ENCODE data around the gene C21orf91. TPM values are rescaled to one million over a fixed set of nuclear protein-coding genes. Genes with fewer than 3 reads are reported as not detected.

Gene C21orf91
- total and polyA plus RNA-seq, 3 experiments from 2014 or later = 39.6 to 54.1 (median 42.8) TPM

DNA sequence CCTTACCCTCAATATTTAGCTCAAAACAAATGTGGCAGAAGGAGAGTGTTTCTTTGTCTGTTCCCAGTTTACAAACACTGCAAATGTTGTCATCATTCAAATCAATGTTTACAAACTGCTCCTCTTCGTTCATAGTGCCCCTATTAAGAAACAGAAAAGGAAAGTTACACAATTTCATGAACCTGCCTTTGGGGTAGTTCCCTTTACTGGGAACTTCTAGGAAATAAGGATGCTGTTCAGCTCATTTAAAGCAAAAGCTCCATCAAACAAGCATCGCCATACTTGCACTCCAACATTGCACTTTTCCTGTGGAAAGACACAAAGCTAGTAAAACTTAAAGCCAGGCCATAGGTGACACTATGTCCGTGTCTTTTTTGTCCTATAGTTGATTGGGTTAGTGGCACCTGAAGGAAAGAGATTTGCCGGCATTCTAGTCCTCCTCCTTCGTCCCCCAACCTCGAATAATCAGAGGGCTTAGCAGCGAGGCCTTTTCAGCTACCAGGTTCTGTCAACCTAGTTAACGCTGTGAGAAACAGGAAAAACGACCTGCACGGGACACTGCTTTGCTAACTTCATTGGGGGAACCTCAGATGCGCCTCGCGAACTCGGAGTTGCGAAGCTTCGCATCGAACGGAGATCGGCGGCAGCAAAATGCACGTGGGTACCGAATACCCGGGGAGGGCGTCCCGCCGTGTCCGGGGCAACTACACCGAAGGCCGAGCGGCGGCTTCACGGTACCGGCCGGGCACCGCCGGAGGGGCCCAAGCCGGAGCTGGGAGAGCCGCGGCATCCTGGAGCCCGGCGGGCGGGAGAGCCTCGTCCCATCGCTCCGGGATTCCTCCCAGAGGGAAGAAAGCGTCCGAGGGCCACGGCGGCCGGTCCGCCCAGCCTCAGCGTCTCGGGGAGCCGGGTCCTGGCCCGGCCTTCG lies 706 bp downstream of the C21orf91 start:
- H3K4me1 ChIP-seq (ENCODE audit: insufficient read depth, low read length) = peaks cover 53% of the 10 kb centered on the region
- H3K4me1 Mint-ChIP-seq = peaks cover 52 to 70% (median 65%) of the 10 kb centered on the region in 3 donors

DNA sequence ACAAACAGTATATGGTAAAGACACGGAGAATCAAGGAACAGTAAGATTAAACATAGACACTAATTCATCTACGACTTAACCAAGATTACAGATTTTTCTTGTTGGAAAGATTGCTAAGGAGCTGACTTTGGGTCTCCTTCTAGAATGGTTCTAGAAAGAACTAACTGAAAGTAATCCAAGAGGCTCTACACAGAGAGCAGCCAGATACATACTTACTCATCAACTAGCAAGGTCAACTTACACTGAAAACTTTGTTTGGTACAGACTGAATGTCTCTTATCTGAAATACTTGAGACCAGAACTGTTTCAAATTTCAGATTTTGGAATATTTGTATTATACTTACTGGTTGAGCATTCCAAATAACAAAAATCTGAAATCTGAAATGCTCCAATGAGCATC lies 5.8 kb downstream of the C21orf91 start:
- DNase-seq = no peak
- Histone ChIP-seq H3K4me1 (ENCODE audit: insufficient read depth, low read length) (peaks cover 45% of the 10 kb centered on the region), H3K27me3 (ENCODE audit: insufficient read depth, low read length, poor library complexity, severe bottlenecking) (no peaks in the 10 kb centered on the region), H3K9me3 (ENCODE audit: low read length) (peaks cover 6% of the 10 kb centered on the region), H3K4me3 (ENCODE audit: low read length) (no peak overlapping the region), H3K27ac (ENCODE audit: low read depth, low read length) (no peak overlapping the region), H3K36me3 (ENCODE audit: insufficient read depth, low read length) (peaks cover 23% of the 10 kb centered on the region)
- H3K4me3 Mint-ChIP-seq = peak overlapping the region; percentile 2 to 73 (median 55)
- peak overlapping the region in 7 of 8 donors; percentile 70 to 89 (median 84) for H3K27ac Mint-ChIP-seq
- ChIA-PET POLR2A (interaction anchor here (0.7 to 0.9 kb wide), 2 partner anchors 18 to 203 kb away, joined by 3 read pairs; no protein-coding TSS in a partner anchor), CTCF (interaction anchor here (1.1 to 1.5 kb wide), 5 partner anchors 13 to 201 kb away, joined by 3 to 5 read pairs (median 4); no protein-coding TSS in a partner anchor)
- no peaks in the 10 kb centered on the region for H3K27me3 Mint-ChIP-seq
- peaks cover 30 to 84% (median 35%) of the 10 kb centered on the region in 3 donors for H3K36me3 Mint-ChIP-seq
- peaks cover 73 to 88% (median 85%) of the 10 kb centered on the region in 3 donors for H3K4me1 Mint-ChIP-seq
- peaks cover 6 to 15% (median 9%) of the 10 kb centered on the region in 5 donors for H3K9me3 Mint-ChIP-seq

More for the DNA sequence above, 706 bp downstream of the C21orf91 start:
- no peaks in the 10 kb centered on the region for H3K36me3 ChIP-seq (ENCODE audit: insufficient read depth, low read length)
- H3K36me3 Mint-ChIP-seq = peaks cover 3 to 47% (median 5%) of the 10 kb centered on the region in 3 donors
- peak overlapping the region; percentile 70 for H3K4me3 ChIP-seq (ENCODE audit: low read length)
- H3K27ac ChIP-seq (ENCODE audit: low read depth, low read length) = peak overlapping the region; percentile 88
- H3K9me3 Mint-ChIP-seq = no peaks in the 10 kb centered on the region
- ChIA-PET POLR2A (interaction anchor here (0.7 to 4.6 kb wide), 10 partner anchors 12 to 207 kb away, joined by 3 to 53 read pairs (median 8); no protein-coding TSS in a partner anchor), CTCF (interaction anchor here (0.8 to 2.3 kb wide), 14 partner anchors 8 to 139 kb away, joined by 3 to 13 read pairs (median 4); no protein-coding TSS in a partner anchor)
- H3K4me3 Mint-ChIP-seq = peak overlapping the region; percentile 82 to 99 (median 98)
- no peaks in the 10 kb centered on the region for H3K9me3 ChIP-seq (ENCODE audit: low read length)
- H3K27ac Mint-ChIP-seq = peak overlapping the region; percentile 93 to 99 (median 96)
- no peaks in the 10 kb centered on the region for H3K27me3 ChIP-seq (ENCODE audit: insufficient read depth, low read length, poor library complexity, severe bottlenecking)
- H3K27me3 Mint-ChIP-seq = no peaks in the 10 kb centered on the region
- peak; percentile 21 to 72 (median 44) for DNase-seq

DNA sequence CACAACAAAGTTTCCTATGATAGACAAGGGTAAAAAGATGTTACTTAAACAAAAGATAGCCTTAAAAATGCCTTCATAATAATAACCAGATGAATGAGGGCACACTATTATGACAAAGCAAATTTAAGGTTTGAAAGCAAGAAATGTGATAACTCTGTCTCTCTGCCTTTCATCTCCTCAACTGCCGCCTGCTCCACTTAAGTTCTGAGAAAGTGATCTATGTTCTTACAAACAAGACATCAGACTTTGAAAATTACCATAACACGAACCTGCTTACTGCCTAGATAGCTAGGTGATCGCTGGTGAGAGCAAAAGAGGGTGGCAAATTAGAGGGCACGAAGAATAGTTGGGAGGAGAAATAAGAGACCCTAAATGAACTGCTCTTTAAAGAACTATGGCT lies 13.2 kb downstream of the C21orf91 start:
- peaks cover 51 to 85% (median 54%) of the 10 kb centered on the region in 3 donors for H3K36me3 Mint-ChIP-seq
- Histone ChIP-seq H3K4me1 (ENCODE audit: insufficient read depth, low read length) (peaks cover 16% of the 10 kb centered on the region), H3K27ac (ENCODE audit: low read depth, low read length) (no peak overlapping the region), H3K36me3 (ENCODE audit: insufficient read depth, low read length) (peaks cover 31% of the 10 kb centered on the region), H3K27me3 (ENCODE audit: insufficient read depth, low read length, poor library complexity, severe bottlenecking) (no peaks in the 10 kb centered on the region), H3K4me3 (ENCODE audit: low read length) (no peak overlapping the region), H3K9me3 (ENCODE audit: low read length) (peaks cover 12% of the 10 kb centered on the region)
- no peak for DNase-seq
- H3K27me3 Mint-ChIP-seq = no peaks in the 10 kb centered on the region
- H3K4me3 Mint-ChIP-seq = no peak overlapping the region
- peaks cover 50 to 78% (median 71%) of the 10 kb centered on the region in 3 donors for H3K4me1 Mint-ChIP-seq
- ChIA-PET POLR2A (interaction anchor here (4.6 kb wide), 1 partner anchor 13 kb away, joined by 23 read pairs; the partner anchor contains the start of gene C21orf91), CTCF (interaction anchor here (1.6 to 2.3 kb wide), 2 partner anchors 13 to 24 kb away, joined by 5 to 13 read pairs; partner anchors contain the start of gene C21orf91)
- H3K27ac Mint-ChIP-seq = peak overlapping the region in 7 of 8 donors; percentile 59 to 85 (median 74)
- peaks cover 16 to 28% (median 18%) of the 10 kb centered on the region in 5 donors for H3K9me3 Mint-ChIP-seq

DNA sequence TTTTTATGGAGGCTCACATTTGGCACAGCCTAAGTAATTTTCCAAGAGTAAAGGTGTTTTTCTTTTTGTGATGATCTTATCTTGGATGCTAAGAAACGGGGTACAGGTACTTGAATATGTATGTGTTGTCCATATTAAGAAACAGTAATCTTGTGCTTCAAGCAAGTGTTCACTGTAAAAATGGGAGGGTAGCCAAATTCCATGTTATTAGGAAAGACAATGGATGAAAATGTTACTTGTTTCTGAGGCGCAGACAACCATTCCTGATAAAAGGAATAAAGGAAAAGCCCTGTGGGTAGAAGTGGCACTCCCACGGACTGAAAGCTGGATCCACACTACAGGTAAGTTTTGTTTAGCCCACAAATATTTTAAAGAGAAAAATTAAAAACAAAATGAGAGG lies 15.6 kb downstream of the C21orf91 start:
- Histone ChIP-seq H3K27ac (ENCODE audit: low read depth, low read length) (no peak overlapping the region), H3K9me3 (ENCODE audit: low read length) (peaks cover 8% of the 10 kb centered on the region), H3K36me3 (ENCODE audit: insufficient read depth, low read length) (peaks cover 10% of the 10 kb centered on the region), H3K4me3 (ENCODE audit: low read length) (no peak overlapping the region), H3K27me3 (ENCODE audit: insufficient read depth, low read length, poor library complexity, severe bottlenecking) (no peaks in the 10 kb centered on the region), H3K4me1 (ENCODE audit: insufficient read depth, low read length) (peaks cover 22% of the 10 kb centered on the region)
- no peak for DNase-seq
- ChIA-PET POLR2A (interaction anchor here (4.6 kb wide), 1 partner anchor 15 kb away, joined by 23 read pairs; the partner anchor contains the start of gene C21orf91), CTCF (interaction anchor here (2.5 kb wide), 1 partner anchor 12 kb away, joined by 8 read pairs; no protein-coding TSS in a partner anchor)
- Mint-ChIP-seq H3K36me3 (peaks cover 37 to 67% (median 38%) of the 10 kb centered on the region in 3 donors), H3K27me3 (no peaks in the 10 kb centered on the region), H3K9me3 (peaks cover 7 to 15% (median 12%) of the 10 kb centered on the region in 5 donors), H3K4me1 (peaks cover 54 to 83% (median 78%) of the 10 kb centered on the region in 3 donors), H3K27ac (peak overlapping the region; percentile 0 to 92 (median 80)), H3K4me3 (no peak overlapping the region)

DNA sequence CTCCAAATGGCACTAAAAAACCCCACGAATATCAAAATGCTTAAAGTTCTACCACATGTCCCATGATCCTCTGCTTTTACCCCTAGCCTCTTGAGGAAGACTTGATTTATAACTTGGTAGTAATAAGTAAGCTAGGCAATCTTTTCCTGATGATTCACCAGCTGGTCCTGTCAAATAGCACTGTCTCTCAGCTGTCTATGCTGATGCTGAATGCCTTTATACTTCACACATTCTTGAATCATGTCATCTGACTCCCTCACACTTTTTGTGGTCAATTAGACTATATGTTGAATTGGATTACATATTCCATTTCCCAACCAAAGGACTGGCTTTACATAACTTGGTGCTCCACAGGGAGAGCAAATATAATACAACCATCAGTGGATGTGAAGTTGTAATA lies 16.6 kb downstream of the C21orf91 start:
- H3K4me3 Mint-ChIP-seq = peak overlapping the region in 1 of 7 donors; percentile 25
- peaks cover under 1% of the 10 kb centered on the region for H3K36me3 ChIP-seq (ENCODE audit: insufficient read depth, low read length)
- H3K27ac ChIP-seq (ENCODE audit: low read depth, low read length) = no peak overlapping the region
- no peak overlapping the region for H3K4me3 ChIP-seq (ENCODE audit: low read length)
- no peak for DNase-seq
- peaks cover 2 to 7% (median 5%) of the 10 kb centered on the region in 5 donors for H3K9me3 Mint-ChIP-seq
- no peaks in the 10 kb centered on the region for H3K27me3 Mint-ChIP-seq
- H3K27ac Mint-ChIP-seq = peak overlapping the region; percentile 66 to 92 (median 74)
- H3K4me1 Mint-ChIP-seq = peaks cover 56 to 89% (median 84%) of the 10 kb centered on the region in 3 donors
- CTCF ChIA-PET = interaction anchor here (1.6 to 2.5 kb wide), 2 partner anchors 13 to 21 kb away, joined by 4 to 8 read pairs; no protein-coding TSS in a partner anchor
- H3K9me3 ChIP-seq (ENCODE audit: low read length) = no peaks in the 10 kb centered on the region
- peaks cover 25% of the 10 kb centered on the region for H3K4me1 ChIP-seq (ENCODE audit: insufficient read depth, low read length)
- H3K27me3 ChIP-seq (ENCODE audit: insufficient read depth, low read length, poor library complexity, severe bottlenecking) = no peaks in the 10 kb centered on the region
- POLR2A ChIA-PET = interaction anchor here (0.9 to 4.6 kb wide), 2 partner anchors 16 to 19 kb away, joined by 3 to 23 read pairs; partner anchors contain the start of gene C21orf91
- H3K36me3 Mint-ChIP-seq = peaks cover 27 to 57% (median 32%) of the 10 kb centered on the region in 3 donors

DNA sequence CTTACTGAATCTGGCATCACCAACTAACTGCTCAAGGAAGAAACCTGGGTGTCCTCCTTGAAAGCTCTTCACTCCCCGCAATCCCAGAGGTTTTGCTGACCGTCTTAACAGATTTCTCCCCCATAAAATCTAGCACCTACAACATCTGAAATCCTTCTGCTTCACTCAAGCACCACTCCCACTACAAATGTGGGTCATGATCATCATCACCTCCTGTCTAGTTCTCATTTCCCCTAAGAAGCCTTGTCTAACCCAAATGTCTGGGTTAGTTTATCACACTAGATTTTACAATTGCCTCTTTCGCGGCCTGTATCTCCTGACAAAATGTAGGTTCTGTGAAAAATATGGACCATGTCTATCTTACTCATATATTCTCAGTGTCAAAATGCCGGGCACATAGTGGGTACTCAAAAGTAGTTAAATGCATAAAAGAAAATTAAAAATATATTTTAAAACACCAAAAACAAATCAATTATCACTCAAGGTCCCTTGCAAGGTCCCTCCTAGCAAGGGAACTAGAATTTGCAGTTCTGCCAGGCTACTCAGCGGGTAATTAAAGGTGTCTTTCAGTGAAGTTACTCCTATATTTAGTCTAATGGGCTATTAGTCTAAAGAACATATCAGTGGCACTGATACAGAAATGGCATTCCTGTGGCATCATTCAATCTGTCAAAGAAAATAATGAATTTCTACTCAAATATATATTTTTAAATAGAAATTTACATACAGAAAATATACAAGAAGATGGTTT lies 19.6 kb downstream of the C21orf91 start:
- Histone ChIP-seq H3K27me3 (ENCODE audit: insufficient read depth, low read length, poor library complexity, severe bottlenecking) (no peaks in the 10 kb centered on the region), H3K9me3 (ENCODE audit: low read length) (no peaks in the 10 kb centered on the region), H3K4me3 (ENCODE audit: low read length) (no peak overlapping the region), H3K27ac (ENCODE audit: low read depth, low read length) (peak overlapping the region; percentile 2), H3K4me1 (ENCODE audit: insufficient read depth, low read length) (peaks cover 45% of the 10 kb centered on the region), H3K36me3 (ENCODE audit: insufficient read depth, low read length) (no peaks in the 10 kb centered on the region)
- CTCF ChIA-PET = interaction anchor here (0.6 to 2.1 kb wide), 7 partner anchors 14 to 125 kb away, joined by 3 to 7 read pairs (median 5); no protein-coding TSS in a partner anchor
- Mint-ChIP-seq H3K36me3 (peaks cover 16 to 52% (median 24%) of the 10 kb centered on the region in 3 donors), H3K27ac (peak overlapping the region; percentile 83 to 99 (median 93)), H3K27me3 (peaks cover 0 to 2% of the 10 kb centered on the region in 2 donors), H3K9me3 (peaks cover 0 to 2% (median 0%) of the 10 kb centered on the region in 5 donors), H3K4me3 (peak overlapping the region; percentile 15 to 61 (median 39)), H3K4me1 (peaks cover 61 to 89% (median 84%) of the 10 kb centered on the region in 3 donors)
- POLR2A ChIA-PET = interaction anchor here (1.3 kb wide), 2 partner anchors 19 to 24 kb away, joined by 3 to 4 read pairs; no protein-coding TSS in a partner anchor
- peak in 1 of 5 donors; percentile 52 for DNase-seq

DNA sequence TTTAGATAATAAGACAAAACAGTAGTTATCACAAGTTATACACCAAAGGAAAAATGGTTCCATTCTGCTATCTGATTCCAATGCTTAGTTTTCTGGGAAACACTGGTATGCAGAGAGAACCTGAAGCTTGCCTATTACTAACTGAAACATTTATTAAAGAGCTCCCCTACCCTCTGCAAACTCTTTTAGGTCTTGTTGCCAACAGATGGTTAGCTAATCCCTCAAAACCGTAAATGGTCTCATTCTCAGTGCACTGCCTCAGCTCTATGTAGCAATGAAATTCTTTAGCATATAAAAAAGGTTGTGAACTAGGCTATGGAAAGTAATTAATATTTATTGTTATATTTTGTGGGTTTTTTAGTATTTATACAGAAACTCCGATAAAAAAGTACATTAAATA lies 20.4 kb downstream of the C21orf91 start:
- H3K4me3 ChIP-seq (ENCODE audit: low read length) = no peak overlapping the region
- H3K9me3 ChIP-seq (ENCODE audit: low read length) = no peaks in the 10 kb centered on the region
- ChIA-PET CTCF (interaction anchor here (0.9 to 2.1 kb wide), 6 partner anchors 9 to 23 kb away, joined by 3 to 7 read pairs (median 5); no protein-coding TSS in a partner anchor), POLR2A (interaction anchor here (1.2 to 1.5 kb wide), 4 partner anchors 15 to 23 kb away, joined by 3 to 6 read pairs (median 4); partner anchors contain the start of gene C21orf91)
- H3K27me3 ChIP-seq (ENCODE audit: insufficient read depth, low read length, poor library complexity, severe bottlenecking) = no peaks in the 10 kb centered on the region
- Mint-ChIP-seq H3K27ac (peak overlapping the region; percentile 55 to 99 (median 86)), H3K4me3 (peak overlapping the region in 3 of 7 donors; percentile 2 to 12 (median 10)), H3K27me3 (peaks cover 0 to 2% of the 10 kb centered on the region in 2 donors), H3K4me1 (peaks cover 58 to 89% (median 84%) of the 10 kb centered on the region in 3 donors), H3K9me3 (peaks cover 0 to 2% (median 0%) of the 10 kb centered on the region in 5 donors), H3K36me3 (peaks cover 16 to 47% (median 20%) of the 10 kb centered on the region in 3 donors)
- H3K4me1 ChIP-seq (ENCODE audit: insufficient read depth, low read length) = peaks cover 43% of the 10 kb centered on the region
- no peaks in the 10 kb centered on the region for H3K36me3 ChIP-seq (ENCODE audit: insufficient read depth, low read length)
- H3K27ac ChIP-seq (ENCODE audit: low read depth, low read length) = no peak overlapping the region
- no peak for DNase-seq

All from CD8-positive, alpha-beta memory T cell (primary cell).